Frontal cortex (tissue), 4 donors: Measurements from ENCODE around the gene RNF149. TPM values are rescaled to one million over a fixed set of nuclear protein-coding genes. Genes with fewer than 3 reads are reported as not detected.
"Not testable (repeated sequence)": the region's sequence is repeated elsewhere in the genome, so short reads cannot be mapped to it uniquely, and the experiment has no call there.

ENCODE experiments used
- DNase-seq, 2 donors: peaks; one replicate each; pipeline ENCODE4 v3.0.0; 2012; ENCODE audit warnings: low spot score in 2 of 2
- FAIRE-seq: peaks from 2 replicates; lab custom pipeline; 2012; peaks lifted over from hg19 to GRCh38; lab: Jason Lieb, UNC
- total RNA-seq: library from RNA; depleted of rRNA; stranded (reverse); fragments of >200 nt; gene quantifications from one replicate; pipeline ENCODE4 v1.2.3, GENCODE V29; 2014
- donor health status: control.
- donor health status: control.
- donor health status: control.

RNF149 gene
- total RNA-seq, 1 donor from 2014 or later: 45.2 TPM

DNA sequence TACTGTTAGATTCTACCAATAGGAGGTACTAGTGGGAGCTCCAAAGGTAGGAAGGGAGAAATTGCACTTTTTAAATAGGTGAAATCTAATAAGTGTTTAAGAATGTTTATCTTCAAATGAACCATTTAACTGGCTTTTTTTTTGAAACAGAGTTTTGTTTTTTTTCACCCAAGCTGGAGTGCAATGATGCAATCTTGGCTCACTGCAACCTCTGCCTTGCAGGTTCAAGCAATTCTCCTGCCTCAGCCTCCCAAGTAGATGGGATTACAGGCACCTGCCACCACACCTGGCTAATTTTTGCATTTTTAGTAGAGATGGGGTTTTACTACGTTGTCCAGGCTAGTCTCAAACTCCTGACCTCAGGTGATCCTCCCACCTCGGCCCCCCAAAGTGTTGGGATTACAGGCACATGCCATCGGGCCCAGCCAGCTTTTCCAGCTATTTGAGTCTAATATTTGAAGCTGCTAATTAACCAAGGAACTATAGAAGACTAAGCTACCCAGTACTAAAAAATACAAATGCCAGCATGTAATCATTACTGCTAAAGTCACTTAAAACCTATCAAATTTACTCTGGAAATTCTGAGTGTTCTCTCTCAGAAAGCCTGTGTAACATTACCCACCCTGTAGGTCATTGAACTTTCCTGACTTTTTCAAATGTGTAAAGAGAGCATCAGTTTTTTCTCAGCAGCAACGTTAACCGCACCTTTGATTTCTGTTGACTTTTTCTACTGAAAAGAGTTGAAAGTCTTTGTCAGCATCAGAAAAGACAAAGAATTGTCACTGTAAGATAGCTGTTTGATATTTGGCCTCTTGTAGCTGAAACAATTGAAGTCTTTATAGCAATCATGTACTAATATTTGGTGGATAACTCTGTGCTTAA, 24.6 kb upstream of the RNF149 start:
- FAIRE-seq: no peak
- DNase-seq: no peak

DNA sequence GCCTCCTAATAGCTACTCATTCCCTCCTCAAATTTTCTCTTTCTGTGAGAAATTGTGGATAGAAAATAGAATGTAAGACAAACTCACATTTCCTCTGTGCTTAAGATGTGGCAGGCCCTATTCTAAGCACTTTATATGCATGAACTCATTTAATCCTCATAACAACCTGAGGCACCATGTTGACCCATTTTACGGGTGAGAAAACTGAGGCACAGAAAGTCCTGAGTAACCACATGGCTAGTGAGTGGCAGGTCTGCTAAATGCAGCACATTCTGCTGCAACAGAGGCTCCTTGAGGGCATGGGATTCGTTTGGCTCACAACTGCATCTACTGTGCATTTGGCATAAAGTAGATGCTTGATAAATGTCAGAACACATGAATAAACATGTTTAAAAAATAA, 22.7 kb upstream of the RNF149 start:
- FAIRE-seq: no peak
- no peak for DNase-seq

- no peak for FAIRE-seq
- DNase-seq: no peak
Measured at GRCh38 chr2:101330253-101330933, 21.9 kb upstream of the RNF149 start.

- FAIRE-seq (no peak), DNase-seq (no peak)
Measured at GRCh38 chr2:101329026-101329425, 20.5 kb upstream of the RNF149 start.

GRCh38 chr2:101328474-101329007, 20.0 kb upstream of the RNF149 start:
- DNase-seq: no peak
- no peak for FAIRE-seq

- DNase-seq: no peak
- FAIRE-seq: no peak
Measured at GRCh38 chr2:101327863-101328394, 19.4 kb upstream of the RNF149 start.

- FAIRE-seq: no peak
- no peak for DNase-seq
Measured at GRCh38 chr2:101325425-101325824, 16.9 kb upstream of the RNF149 start.

GRCh38 chr2:101316568-101316967, 8.1 kb upstream of the RNF149 start:
- FAIRE-seq, DNase-seq: not testable (repeated sequence)

- DNase-seq (no peak), FAIRE-seq (no peak)
Measured at GRCh38 chr2:101311696-101312017, 3.2 kb upstream of the RNF149 start.

- no peak for DNase-seq
- FAIRE-seq: no peak
Measured at GRCh38 chr2:101310834-101311695, 2.6 kb upstream of the RNF149 start.

DNA sequence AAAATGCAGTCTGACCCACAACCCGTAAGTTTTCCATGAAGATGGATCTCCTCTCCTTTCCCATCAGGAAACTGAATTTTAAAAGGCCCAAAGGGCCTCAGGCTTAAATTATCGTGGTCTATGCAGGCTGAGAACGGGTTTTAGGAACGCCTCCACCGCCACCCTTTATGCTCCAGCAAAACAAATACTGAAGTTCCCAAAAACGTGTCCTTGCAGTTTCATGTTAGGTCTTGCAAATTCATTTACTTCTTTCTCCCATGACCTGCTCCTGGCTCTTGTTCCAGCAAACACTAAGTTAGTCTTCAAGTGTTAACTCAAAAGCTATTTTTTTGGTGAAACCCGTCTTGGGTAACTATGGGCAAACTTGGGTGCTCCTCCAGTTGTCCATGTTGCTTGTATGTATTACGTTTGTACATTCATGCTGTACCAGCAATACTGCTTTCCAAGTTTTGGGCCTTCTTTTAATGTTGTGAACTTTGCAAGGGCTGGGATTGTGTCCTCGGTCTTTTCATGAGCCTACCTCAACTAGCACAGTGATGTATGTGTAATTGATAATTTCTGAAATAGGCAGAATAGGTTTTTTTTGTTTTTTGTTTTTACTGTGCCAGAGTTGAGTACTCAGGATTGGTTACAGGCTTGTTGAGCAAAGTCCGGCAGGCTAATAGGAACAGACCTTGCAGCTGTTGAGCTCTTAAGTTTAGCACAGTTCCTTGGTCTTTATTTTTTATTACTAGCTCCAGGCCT, 1.8 kb upstream of the RNF149 start:
- FAIRE-seq (no peak), DNase-seq (no peak)

GRCh38 chr2:101307950-101308431, 510 bp downstream of the RNF149 start:
- FAIRE-seq (no peak), DNase-seq (no peak)

DNA sequence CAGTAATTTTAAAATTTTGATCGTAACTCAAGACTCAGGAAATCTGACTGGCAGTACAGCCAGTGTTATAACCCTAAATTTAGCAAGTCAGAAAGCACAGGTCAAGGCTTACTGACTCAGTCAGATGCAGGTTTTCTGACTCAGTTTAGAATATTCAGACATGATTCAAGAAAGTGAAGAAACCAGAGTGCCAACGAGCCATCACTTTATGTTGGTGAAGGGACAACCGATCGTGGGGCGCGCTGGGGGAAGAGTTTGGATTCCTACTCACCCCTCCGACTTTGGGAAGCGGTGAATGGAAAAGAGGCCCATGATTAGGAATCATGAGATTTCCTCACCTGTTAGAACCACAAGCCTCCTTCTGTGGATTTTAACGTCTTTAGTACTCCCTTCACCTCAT, 998 bp downstream of the RNF149 start:
- no peak for FAIRE-seq

GRCh38 chr2:101306410-101306809, 2.1 kb downstream of the RNF149 start:
- no peak for FAIRE-seq
- DNase-seq: no peak

More for the DNA sequence above, 998 bp downstream of the RNF149 start:
- DNase-seq: no peak

GRCh38 chr2:101305492-101306078, 2.9 kb downstream of the RNF149 start:
- DNase-seq (no peak), FAIRE-seq (no peak)

- no peak for FAIRE-seq
- no peak for DNase-seq
Measured at GRCh38 chr2:101305035-101305434, 3.5 kb downstream of the RNF149 start.

DNA sequence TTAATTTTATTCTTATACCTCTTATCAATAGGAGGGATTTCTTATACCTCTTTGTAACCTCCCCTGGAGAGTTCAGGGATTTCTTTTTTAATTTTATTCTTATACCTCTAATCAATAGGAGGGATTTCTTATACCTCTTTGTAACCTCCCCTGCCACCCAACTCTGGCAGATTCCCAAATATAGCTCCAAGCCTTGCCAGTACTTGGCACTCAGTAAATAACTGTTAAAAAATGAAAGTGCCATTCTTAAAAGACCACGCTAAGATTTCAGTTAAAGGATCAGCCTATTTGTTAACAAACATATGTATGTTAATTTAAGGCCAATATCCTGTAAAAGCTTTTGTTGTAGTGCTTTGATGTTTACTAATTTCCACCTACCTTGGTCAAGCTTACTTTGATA, 4.8 kb downstream of the RNF149 start:
- DNase-seq (no peak), FAIRE-seq (no peak)

- FAIRE-seq: no peak
- DNase-seq: no peak
Measured at GRCh38 chr2:101302016-101302415, 6.5 kb downstream of the RNF149 start.

DNA sequence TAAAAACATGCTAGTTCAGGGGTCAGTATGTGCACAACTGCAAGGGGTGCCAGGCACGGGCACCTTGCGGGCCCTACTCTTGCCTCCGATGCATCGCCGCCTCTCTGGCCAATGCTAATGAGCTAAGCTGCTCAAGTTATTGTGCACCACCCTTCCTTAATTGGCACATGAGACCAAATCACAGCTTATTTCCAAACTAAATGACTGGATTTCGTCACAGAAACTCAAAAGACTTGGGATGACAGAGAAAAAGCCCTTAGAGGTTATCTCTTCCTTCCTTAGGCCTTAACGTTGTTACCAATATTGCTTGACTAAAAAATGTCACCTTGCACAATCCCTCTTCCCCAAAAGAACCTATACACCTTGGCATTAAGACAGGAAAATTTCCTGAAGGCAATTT, 7.7 kb downstream of the RNF149 start:
- no peak for DNase-seq
- no peak for FAIRE-seq
